NCI-H1694 (cell line): ENCODE data around the gene UBE2M.
"Not testable (repeated sequence)": the region's sequence is repeated elsewhere in the genome, so short reads cannot be mapped to it uniquely, and the experiment has no call there.

Experiments used
- DNase-seq: peaks from one replicate; lab custom pipeline; 2025; lab: John Stamatoyannopoulos, UW

Gene UBE2M

DNA sequence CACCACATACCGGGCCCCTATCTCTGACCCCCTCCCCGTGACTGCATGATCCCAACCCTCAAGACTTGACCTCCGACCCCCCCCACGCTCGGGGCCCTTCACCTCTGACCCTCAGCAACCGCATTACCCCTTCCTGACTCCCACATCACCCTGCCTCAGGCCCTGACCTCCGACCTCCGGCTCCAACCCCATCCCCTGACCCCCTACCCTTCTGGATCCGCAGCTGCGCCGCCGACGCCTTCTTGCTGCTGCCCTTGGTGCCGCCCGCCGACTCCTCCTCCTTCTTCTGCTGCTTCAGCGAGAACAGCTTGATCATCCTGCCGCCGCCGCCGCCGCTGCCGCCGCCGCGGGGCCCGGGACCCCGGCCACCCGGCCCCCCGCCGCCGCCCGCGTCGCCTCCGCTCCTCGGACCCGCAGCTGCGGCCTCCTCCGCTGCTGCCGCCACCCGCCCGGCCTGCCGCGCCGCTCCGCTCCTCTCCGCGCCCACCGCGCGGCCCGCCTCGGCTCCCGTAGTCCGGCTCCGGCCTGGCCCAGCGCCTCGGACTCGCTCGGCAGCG is at the start of gene UBE2M:
Gene UBE2M (minus strand): TSS at position 546 of the 557 bp plus-strand sequence. CDS start 230 bp downstream, at position 316.
- no peak for DNase-seq

DNA sequence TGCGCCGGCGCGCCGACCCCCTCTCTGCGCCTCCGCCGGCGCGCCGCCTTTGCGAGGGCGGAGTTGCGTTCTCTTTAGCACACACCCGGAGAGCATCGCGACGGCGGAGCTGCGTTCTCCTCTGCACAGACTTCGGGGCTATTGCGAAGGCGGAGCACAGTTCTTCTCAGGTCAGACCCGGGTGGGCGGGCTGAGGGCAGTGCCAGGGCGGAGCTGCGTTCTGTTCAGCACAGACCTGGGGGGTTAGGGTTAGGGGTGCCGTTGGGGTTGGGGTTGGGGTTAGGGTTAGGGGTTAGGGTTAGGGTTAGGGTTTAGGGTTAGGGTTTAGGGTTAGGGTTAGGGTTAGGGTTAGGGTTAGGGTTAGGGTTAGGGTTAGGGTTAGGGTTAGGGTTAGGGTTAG is 48.8 kb upstream of the UBE2M start:
- DNase-seq = not testable (repeated sequence)

DNA sequence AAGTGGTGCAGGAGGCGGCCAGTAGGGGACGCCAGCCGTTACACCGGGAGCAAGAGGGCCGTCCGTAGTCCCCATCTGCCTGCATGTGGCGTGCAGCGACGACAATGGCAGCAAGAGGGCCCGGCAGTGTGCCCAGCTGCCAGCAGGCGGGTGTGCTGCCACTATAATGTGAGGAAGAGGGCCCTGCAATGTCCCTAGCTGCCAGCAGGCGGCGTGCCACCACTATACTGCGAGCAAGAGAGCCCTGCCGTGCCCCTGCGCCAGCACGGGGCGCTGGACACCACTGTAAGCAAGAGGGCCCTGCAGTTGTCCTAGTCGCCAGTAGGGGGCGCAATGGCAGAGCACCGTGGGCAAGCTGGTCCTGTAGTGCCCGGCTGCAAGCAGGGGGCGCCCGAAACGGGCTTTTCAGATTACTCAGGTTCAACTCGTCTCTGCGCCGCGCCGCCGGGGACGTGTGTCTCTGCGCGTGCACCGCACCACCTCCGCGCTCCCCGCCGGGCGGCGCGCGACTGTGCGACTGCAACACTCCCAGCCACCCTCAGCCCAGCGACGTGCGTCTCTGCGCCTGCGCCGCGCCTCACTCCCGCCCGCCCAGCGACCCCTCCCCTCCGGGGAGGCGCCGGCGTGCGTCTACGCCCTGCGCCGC is 48.0 kb upstream of the UBE2M start:
- not testable (repeated sequence) for DNase-seq

DNA sequence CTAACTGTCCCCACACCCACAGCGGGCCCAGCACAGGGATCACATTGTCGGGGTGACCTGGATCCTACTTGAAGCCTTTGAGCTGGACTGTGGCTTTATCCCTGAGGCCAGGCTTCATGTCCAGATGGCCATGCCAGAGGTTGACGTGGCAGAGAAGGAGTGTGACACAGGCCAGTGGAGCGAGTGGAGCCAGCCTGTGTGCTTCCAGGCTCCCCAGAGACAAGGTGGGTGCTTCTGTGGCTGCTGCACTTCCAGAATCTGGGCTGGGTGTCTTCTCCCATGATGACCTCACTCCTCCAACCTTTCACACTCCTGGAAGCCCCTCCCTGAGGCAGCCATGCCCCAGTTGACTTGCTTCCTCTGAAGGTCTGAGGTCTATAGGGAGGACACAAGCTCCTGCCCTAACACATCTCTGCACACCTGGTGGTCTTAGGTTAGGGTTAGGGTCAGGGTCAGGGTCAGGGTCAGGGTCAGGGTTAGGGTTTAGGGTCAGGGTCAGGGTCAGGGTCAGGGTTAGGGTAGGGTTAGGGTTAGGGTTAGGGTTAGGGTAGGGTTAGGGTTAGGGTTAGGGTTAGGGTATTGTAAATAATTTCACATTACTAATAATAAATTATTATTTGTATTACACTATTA is 27.8 kb upstream of the UBE2M start:
- no peak for DNase-seq

DNA sequence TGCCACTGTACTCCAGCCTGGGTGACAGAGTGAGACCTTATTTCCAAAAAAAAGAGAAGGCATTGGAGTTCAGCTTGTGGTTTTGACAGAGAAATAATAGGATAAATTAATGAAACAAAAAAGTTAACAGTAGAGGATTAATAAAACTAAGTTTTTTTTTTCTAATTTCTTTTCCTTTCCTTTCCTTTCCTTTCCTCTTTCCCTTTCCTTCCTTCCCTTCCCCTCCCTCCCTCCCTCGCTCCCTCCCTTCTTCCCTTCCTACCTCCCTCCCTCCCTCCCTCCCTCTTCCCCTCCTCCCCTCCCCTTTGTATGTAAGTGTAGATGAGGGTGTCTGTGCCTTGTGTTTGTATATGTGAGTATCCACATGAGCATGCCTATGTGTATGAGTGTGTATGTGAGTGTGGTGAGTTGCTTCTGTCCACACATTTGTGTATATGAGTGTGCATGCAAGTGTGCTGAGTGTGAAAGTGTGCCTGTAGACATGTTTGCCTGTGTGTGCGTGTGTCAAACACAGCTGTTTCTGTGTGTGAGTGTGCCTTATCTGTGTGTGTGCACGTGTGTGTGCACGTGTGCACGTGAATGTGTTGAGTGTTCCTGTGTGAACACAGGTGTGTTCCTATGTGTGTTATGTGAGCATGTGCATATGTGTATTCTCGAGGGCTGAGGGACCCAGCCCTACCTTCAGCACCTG is 27.2 kb upstream of the UBE2M start:
- DNase-seq = no peak

DNA sequence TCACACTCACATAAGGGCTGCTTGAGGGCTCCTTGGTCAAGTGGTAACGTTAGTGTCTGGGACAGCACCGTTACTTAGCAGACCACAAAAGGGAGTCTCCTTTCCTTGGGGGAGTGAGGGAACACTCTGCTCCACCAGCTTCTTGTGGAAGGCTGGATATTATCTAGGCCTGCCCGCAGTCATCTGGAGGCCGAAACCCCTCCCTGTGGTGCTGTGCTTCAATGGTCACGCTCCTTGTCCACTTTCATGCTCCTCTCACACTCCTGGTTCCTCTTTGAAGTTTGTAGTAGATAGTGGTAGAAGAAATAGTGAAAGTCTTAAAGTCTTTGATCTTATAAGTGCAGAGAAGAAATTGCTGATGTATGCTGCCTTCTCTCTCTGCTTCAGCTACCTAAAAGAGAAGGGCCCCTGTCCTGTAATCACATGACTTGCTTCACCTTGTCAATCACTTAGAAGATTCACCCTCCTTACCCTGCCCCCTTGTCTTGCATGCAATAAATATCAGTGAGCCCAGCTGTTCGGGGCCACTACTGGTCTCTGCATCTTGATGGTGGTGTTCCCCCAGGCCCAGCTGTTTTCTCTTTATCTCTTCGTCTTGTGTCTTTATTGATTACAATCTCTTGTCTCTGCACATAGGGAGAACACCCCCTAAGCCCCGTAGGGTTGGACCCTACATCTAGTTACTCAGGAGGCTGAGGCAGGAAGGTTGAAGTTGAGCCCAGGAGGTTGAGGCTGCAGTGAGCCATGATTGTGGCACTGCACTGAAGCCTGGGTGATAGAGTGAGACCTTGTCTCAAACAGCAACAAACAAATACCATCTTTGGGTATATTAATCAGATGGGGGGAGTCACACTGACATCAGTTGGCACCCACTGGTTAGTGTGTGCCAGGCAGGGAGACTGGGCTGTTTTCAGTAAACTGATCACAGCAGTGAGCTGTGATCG is 26.4 kb upstream of the UBE2M start:
- DNase-seq = no peak

DNA sequence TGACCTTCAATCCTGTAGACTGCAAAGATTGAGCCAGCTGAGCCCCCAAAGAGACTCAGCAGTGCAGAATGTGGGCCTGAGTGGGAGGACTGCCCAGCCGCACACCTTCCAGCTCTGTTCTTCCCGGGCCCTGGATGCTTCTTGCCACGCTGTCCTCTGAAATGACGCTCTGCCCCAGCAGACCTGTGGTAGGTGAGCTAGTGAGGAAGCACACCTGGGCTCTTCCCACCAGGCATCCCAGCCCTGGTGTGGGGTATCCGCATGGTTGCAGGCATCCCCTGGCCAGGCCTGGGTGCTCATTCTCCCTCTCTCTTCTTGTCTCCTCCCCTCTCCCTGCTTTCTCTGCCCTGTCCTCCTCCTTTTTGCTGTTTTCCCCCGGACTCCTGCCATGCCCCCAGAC is 24.6 kb upstream of the UBE2M start:
- DNase-seq = no peak

DNA sequence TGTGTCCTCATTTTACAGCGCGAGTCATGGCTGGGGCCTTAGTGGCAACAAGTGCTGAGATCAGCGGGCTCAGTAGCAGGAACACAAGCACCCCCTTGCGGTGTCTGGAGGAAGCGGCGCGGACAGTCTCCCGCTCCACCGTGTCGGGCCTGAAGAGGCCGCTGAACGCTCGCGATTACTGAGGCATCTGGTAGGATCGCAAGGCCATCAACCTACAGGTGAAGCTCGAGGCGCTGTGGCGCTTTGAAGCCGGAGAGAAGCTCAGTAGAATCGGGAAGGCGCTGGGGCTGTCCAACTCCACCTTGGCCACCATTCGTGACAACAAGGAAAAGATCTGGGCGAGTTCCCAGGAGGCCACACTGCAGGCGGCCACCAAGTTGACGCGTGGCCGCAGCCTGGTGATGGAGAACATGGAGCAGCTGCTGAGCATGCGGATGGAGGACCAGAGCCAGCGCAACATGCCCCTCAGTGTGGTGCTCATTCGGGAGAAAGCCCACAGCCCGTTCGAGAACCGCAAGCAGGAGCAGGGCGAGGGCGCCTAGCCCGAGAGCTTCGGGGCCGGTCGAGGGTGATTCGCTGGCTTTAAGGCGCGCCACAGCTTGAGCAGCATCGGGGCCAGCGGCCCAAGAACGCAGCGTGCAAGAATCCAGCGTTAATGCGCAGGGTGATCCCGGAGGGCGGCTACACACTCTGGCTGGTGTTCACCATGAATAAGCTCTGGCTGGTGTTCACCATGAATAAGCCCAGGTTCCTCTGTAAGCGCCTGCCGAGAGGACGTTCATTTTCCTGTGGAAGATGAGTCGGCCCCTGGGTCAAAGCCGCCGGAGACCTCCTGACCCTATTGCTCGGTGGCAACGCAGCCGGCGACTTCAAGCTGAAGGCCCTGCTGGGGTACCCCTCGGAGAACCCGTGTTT is 23.1 kb upstream of the UBE2M start:
- DNase-seq = no peak

DNA sequence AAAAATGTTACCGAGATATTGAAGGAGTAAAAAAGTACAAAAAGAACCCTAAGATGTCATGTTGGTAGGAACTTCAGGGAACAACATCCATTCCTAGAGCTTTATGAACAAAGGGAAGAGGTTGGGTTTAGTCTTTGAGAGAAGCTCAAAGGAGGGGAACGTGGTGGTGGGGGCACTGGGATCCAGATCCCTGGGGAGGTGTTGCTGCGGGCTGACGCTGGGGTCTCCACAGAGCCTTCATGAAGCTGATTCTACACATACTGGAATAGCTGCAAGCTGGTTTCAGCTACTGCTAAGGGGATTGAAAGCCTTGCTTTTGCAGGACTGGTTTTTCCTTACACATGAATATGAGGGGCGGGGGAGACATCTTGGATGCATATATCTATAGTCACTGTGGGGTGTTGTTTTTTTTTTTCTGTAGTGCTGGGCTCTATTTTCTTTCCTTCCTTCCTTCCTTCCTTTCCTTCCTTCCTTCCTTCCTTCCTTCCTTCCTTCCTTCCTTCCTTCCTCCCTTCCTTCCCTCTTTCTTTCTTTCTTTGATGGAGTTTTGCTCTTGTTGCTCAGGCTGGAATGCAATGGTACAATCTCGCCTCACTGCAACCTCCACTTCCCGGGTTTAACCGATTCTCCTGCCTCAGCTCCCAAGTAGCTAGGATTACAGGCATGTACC is 21.2 kb upstream of the UBE2M start:
- no peak for DNase-seq

DNA sequence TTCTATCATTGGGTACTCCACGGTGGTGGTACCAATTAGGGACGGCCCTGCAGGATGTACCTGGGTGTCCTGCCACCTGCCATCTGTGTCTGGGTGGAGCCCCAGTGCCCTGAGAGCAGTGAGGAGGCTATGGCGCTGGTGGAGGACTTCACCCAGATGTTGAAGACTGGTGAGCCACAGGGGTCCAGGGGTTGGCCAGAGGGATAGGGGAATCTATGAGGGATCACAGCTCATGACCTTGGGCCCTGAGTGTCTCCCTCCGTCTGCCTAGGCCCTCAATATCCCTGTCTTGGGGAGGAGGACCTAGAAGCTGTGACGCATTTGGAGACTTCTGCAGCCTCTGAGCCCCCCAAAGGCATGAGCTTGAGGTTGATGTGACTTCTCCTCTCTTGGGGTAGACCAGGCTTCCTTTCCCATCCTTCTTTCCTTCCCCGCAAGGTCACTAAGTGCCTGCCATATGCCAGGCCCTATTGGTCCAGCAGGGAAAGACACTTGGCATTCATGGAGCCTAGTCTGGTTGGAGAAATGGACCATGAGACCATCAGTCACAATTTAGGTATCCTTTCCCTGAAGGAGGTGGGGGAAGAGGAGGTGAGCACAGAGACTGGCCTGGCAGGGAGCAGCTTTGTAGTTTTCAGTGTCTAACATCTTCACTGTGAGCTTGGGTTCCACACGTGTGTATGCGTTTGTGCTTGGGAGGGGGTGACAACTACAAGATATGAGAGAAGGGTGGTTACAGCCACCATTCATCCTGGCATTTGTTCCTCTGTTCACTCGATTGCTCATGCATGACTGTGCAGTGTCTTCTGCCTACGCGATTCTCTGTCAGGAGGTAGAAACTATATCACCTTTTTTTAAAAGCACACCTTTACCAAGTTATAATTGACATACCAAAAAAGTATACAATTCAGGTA is 19.9 kb upstream of the UBE2M start:
- DNase-seq = no peak

DNA sequence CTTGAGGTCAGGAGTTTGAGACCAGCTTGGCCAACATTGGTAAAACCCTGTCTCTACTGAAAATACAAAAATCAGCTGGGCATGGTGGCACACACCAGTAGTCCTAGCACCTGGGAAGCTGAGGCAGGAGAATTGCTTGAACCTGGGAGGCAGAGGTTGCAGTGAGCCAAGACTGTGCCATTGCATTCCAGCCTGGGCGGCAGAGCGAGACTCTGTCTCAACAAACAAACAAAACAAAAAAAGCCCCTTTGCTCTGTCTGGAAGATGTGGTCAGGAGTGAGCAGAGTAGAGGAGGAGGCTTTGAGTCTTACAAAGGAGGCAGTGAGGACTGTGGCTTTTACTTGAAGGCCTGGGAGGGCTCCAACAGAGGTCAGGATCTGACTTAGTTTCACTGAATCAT is 19.2 kb upstream of the UBE2M start:
- not testable (repeated sequence) for DNase-seq

DNA sequence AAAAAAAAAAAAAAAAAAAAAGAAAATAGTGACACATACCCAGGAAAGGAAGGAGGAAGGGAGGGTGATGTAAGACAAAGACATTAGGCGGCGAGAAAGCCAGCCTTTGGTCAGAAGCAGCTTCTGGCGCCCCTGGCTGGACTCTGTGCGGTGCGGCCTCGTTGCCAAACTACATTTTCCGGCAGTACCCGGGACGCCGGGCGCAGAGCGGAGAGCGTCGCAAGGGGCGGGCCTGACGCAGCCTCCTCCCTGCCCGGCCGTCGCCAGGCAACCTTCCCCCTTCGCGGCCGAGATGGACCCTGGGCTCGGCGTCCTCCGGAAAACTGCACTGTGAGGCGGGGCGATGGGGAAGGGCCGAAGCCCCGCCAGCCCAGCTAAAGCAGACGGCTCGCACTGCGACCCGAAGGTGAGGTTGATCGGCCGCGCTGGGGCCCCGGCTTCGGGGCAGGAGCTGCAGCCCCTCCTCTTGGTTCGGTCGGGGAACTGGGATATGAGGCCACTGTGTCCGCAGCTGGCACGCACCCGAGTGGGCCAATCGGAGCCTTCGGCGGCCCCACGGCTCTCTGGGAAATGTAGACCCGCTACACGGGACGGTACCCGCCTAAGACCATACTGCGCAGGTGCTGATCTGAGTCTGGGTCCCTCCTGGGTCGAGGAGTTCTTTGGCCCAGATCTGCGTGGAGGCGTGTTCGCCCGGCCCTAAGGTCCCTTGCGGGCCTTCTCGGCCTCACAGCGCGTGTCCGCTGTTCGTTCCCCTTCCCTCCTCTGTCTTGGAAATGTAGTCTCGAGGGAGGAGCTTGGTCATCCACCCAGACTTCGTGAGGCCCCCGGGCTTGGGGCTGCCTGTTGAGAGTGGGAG is 17.0 kb upstream of the UBE2M start:
- no peak for DNase-seq

DNA sequence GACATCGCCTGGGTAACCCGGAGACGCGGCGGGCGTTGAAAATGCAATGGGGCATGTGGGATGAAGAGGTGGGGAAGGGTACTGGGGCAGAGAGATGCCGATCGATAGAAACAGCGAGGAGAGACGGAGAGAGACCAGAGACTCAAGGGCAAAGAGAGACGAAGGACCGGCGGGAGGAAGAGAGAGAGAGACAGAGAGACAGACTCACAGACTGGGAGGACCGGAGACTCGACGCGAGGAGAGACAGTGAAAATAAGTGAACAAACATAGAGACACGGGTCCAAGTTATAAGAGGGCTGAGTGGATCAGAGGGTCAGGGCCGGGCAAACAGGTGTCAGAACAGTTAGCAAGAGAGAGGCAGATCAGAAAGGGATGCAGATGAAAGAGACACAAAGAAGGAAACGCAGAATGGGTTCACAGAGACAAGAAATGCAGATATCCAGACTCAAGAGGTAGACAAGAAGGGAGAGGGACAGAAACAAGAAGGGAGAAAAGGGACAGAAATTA is 15.3 kb upstream of the UBE2M start:
- no peak for DNase-seq

DNA sequence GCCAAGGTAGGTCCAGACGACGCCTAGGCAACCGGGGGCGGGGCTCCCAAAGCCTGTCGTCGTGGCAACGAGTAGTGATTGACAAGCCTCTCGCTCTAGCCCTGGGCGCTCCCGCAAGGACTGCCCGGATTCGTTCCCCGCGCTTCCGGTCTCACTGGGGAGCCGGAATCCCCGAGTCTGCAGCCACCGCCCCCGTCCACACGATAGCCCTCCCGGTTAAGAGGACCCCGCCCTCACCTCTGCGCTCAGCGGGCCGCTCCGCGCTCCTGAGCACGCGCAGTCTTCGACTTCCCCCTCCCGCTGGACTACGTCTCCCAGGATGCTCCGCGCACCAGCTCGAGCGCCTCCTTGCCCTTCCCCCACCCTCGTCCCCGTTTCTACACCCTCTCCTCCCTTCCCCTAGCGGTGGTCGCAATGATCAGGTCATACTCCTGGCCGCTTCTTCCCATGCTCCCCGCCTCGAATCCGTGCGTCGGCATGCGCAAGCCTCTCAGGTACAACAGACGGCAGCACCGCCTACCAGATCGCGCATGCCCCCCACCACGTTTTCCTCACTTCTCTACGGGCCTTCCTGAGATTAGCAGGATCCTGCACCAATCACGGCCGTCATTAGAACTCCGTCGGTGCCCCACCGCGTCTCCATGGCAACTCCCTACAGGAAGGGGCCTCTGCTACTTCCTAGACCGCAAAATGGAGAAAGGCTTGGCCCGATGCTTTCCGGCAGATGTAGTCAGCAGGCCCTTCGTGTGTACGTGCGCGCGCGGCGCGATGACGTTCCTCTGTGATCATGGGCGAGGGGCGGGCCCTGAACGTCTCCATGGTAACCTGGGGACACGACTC is 14.6 kb upstream of the UBE2M start, which contains the start of gene MZF1:
Gene MZF1 (minus strand): TSS at position 518 of the 840 bp plus-strand sequence. CDS start 1,946 bp downstream, outside the sequence.
- DNase-seq = no peak

DNA sequence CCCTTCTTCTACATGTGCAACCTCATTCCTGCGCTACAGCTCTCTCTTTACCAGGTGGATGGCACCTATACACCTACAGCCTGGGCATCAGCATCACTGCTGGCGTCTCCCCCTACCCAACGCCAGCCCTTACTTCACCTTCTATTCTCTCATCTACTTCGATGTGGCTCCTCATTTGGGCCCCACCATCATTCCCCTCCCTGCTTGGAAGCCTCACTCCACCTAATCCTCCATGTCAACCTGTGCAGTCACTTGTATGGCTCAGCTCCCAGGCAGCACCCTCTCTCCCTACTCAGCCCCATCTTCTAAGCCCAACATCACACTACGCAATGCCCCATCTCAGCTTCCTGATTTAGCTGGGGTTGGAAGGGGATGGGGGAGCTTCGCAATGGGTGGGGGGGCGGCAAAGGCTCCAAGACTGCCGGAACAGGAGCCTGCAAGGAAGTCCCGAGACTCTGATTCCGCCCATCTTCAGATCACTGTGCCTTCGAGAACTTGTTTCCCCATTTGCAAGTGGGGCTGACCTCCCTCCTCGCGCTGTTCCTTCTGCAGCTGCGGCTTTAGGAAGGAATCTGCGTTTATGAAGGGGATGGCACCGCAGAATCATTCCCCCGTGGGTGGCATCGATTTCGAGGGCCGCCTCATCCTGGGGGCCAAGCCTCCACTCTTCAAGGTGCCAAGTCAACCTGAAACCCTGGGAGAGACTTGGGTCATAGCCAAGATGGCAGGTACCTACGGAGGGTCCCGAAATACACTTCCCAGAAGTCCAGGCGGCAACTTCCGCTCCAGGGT is 13.8 kb upstream of the UBE2M start:
- no peak for DNase-seq

DNA sequence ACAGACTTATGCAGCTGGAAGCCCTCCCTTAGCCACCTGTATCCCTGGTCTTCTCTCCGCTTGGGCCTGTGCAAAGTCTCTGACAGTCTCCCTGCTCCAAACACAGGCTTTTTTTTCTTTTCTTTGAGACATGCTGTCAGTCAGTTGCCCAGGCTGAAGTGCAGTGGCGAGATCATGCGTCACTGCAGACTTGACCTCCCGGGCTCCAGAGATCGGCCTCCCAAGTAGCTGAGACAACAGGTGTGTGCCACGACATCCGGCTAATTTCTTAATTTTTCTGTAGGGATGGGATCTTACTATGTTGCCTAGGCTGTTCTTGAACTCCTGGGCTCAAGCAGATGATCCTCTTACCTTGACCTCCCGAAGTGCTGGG is 13.2 kb upstream of the UBE2M start:
- DNase-seq = no peak
